GM10847 (cell line): ENCODE results near the gene COPS7A.

Experiments used
- POLR2A ChIP-seq: IDR thresholded peaks from 2 replicates; pipeline ENCODE4 v1.6.1; 2011; ENCODE audit not compliant: insufficient read length; ENCODE audit errors: extremely low read depth

Gene COPS7A

DNA sequence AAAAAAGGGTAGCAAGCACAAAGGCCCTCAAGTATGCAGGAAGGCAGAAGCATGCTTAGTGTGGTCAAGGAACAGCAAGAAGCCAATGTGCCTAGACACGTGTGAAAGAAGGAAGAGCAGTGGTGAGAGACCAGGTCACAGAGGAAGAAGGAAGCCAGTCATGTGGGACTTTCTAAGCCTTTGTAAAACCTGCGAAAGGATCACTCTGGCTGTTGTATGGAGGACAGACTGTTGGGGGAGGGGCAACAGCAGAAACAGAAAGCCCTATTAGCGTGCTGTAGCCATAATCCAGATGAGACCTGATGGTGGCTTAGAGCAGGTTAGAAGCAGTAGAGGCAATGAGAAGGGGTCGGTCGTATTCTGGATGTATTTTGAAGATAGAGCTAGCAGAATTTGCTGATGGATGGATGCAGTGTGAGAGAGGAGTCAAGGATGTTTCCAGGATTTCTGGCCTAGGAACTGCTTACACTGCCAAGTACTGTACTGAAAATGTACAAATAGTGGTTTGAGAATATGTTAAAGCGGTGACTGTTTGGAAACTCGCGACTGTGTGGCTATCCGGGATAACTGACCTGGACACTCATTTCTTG lies 34.8 kb downstream of the COPS7A start:
- no peak for TF ChIP-seq POLR2A

DNA sequence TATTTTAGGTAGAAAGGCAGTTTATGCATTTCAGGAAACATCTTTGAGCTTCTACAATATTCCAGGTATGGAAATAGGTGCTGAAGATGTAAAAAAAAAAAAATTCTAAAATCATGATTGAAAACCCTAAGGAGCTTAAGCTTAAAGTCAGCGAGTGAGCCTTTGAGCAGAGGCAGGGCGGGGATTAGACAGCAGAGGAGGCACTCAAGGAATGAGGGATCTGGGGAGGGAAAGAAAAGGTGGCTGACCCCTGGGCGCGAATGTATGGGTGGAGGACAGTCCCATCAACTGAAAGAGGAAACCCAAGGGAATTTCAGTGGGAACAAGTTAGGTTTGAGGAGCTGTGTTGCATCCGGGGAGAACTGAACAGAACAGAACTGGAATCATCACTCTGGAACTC lies 35.9 kb downstream of the COPS7A start:
- no peak for TF ChIP-seq POLR2A

DNA sequence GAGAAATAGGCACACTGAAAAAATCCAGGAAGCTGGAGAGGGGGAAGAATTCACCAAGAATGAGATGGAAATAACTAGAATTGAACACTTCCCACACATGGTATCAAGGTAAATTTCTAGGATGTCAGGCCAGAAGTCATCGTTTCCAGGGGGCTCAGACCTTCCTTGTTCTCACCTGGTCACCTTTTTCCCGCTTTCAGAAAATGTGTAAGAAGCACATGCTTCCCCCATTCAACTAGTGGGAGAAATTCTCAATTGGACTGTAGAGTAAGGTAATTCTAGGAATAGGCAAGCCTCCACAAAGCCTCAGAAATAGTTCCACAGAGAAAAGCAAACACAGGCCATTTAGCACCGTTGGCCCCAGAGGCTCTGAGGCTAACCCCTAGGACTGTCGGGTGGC lies 39.5 kb downstream of the COPS7A start:
- TF ChIP-seq POLR2A = no peak

DNA sequence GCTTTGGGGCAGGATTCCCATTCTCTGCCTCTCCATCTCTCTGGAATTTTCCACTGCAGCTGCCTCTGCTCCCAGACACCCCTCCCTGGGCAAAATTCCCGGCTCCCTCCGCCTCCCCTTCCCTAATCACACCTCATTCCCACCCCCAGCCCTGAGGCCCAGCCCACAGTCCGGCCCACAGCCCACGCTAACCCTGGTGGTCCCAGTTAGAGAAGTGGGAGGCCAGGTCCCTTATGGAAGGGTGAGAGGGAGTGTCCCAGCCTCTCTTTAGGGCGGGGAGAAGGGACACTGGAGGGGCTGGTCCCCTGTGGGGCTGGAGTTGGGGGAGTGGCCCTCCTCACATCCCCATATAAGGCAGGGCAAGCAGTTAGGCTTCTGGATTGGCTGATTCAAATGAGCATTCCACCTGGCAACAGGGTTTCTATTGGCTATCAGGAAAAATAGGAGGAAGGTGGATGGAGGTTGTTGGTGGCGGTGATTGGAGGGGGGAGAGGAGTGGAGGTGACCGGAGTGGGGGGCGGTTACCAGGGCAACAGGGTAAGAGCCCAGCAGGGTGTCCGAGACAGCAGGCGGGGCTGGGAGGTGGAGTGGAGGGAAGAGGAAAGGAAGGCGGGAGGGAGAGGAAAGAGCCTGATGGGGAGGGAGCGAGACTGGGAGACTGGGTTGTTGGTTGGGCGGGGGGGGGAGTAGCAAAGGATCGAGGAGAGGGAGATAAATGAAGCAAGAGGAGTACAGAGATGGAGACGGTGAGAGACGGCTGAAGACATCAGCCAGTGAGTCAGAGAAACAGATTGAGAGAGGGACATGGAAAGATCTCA lies 40.4 kb downstream of the COPS7A start:
- TF ChIP-seq POLR2A = no peak

DNA sequence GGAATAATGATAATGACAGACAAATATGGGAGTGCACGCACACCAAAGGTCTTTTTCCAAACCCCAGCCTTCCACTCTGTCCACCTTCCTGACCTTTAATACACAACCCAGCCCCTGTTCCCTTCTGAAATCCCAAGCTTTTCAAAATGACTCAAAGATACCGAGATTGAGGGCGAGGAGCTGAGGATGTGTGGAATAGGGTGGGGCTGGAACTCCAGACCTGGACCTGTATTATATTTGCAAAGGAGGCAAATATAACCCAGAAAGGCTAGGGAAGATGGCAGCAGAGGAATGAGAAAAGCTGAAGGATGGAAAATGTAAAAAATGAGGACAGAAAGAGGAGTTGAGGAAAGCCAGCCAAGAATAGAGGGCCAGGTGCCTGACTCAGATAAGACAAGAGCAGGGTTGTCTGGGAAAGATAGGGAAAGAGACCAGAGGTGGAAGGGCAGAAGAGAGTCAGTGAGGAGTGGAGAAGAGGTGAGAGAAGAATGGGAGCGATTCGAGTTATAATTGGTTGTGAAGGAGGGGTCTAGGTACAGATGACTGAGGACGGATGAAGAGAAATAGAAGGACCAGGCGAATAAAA lies 41.3 kb downstream of the COPS7A start:
- TF ChIP-seq POLR2A = no peak

DNA sequence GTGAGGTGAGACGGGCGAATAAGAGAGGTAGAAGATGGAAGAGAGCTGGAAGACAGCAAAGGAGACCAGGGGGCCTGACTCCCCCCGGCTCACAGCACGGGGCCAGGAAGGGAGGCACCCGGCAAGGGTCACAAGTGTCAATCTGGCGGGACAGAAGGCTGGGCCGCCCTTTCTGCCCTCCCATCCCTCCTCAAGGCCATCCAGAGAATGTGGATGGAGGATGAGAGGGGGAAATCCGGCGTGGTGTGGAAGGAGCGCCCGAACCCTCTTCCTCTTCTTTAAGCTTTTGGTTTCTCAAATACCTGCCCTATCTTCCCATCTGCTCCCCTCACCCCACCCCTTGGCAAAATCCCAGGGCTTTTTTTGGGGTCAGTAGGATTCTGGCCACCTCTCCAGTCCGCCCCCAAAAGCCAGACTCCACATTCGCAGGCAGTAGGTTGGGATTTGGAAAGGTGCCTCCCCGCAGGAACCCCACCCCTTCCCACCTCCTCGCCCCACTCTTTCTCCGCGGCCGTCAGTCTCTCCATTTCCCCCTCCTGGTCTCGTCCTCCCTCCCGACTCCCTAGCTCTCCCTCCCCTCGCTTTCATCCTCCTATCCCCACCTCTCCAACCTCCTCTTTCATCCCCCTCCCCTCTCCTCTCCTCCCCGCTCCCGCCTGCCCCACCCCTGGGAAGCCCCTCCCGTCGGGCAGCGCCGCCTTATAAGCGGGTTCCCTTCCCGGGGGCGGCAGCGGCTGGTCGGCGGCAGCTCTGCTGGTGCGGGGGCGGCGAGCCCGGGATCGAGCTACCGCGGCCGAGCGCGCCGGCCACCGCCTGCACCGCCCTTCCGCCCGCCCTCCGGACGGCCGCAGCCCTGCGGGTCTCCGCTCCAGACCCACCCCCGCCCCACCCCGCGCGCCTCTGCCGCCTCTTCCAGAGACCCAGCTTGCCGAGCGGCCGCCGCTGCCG lies 42.1 kb downstream of the COPS7A start, which contains the start of gene PTMS:
PTMS (plus strand) TSS at position 730 of the 948 bp plus-strand sequence. CDS start 343 bp downstream, outside the sequence.
- TF ChIP-seq POLR2A = peak; percentile 66

DNA sequence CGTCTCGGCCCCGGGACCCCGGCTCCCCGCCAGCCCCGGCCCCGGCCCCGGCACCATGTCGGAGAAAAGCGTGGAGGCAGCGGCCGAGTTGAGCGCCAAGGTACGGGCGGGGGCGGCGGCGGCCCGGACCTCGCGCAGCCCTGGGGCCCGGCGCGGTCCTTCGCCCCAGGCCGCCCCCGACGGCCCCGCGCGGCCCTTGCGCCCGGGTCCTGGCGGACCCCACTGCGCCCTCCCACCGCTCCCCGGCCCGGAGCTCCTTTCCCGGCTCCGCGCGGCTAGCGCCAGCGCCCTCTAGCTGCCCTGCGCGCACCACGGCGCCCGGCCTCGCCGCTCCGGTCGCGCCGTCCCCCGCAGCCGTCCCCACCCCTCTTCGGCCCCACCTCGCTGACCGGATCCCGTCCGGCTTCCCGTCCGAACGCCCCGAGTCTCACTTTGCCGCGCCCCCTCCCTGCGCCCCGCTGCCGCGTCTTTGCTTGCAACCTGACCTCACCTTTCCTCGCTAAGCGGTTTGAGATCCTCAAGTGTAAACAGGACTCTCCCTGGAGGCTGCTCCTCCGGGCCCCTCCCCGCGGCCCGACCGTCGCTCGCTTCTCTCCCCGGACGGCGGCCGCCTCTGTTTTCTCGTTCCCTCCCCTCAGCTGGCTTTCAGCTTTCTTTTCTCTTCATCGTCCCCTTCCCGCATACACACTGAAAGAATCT lies 43.0 kb downstream of the COPS7A start:
- TF ChIP-seq POLR2A = no peak

DNA sequence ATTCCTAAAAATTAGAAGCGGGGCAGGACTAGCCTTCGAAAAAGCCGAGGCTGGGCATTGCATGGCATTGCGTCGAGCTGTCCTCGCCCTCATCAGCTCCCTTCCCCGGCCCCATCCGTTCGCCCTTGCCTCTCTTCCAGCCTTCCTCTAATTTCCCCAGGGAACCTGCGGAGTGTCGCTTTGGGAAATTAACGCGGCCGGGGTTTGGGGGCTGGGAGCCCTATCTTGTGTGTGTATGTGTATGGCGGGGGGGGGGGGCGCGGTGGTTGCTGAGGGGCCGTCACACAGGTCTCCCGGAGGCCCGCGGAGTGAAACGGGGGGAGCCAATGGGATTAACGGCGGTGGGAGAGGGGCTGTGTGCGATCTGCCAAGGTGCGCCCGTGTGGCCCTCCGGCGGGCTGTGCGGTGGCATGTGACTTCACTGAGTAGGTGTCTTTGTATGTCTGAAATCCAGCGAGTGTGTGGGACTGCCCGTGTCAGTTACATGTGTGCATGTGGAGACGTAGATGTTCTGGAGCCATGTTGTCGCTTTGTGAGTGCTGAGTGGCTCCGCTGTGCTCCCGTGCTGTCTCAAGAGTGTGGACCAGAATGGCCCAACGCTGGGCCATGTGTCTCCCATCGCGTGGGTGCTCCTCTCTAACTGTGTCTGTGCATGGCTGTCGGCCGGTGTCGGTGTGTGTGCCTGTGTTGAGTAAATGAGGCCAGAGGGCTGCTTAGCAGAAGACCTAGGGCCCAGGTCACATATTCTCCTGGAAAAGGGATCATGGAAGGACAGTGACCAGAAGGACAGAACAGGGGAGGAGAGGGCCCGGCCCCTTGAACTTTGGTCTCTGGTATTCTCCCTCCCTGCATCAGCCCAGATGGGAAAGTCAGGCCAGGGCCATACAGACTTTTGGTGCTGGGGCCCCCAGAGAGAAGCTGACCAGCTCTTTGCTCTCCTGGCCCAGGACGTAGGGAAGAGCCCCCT lies 43.8 kb downstream of the COPS7A start:
- no peak for TF ChIP-seq POLR2A

DNA sequence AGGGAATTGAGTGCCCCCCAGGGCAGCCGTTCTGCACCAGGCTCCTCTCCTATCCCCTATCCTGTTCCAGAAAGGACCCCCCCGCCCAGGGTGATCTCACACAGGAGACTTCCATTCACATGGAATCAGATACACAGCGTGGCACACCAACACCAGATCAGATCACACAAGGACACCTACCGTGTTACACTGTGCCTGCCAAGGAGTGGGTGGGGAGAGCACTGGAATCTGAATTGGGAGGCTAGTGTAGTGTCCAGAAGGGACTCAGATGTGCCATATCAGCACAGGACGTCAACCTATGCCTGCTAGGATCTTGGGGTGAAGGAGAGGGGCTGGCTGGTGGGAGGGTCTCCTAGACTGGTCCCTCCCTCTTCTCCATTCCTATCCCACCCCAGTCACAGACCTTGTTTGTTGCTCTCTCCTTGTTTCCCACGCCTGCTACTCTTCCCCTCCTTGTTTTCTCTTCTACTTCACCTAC lies 44.6 kb downstream of the COPS7A start:
- TF ChIP-seq POLR2A = no peak

DNA sequence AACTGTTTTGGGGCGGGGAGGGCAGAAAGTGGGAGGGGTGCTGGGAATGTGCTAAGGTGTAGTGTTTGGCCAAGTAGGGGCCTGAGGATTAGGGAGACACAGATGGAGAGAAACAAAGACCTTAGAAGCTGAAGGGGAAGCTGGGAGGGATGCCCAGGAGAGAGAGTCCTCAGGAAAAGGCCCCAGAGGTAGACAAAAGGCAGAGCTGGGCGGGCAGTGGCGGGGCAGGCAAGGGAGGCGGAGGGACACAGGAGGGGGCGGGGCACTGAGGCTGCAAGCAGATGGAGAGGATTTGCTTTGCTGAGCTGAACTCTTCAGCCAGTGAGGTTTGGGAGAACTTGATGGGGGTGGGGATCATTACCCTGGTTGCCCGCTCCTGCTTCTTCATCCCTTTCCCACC lies 45.1 kb downstream of the COPS7A start:
- TF ChIP-seq POLR2A = no peak

DNA sequence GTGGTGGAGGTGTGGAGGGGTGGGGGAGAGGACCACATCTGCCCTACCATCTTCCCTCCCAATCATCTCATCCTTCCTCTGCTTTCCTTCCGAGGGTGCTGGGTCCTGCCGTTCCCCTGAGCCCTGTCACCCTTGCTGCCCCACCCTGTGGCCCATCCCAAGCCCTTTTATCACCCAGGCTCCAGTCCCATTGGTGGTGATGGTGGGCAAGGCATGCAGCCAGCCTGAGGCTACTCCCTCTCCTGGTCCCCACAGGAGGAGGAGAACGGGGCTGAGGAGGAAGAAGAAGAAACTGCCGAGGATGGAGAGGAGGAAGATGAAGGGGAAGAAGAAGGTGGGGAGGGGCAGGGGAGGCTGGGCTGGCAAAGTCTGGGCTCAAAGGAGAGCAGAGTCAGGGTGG lies 45.8 kb downstream of the COPS7A start:
- no peak for TF ChIP-seq POLR2A

DNA sequence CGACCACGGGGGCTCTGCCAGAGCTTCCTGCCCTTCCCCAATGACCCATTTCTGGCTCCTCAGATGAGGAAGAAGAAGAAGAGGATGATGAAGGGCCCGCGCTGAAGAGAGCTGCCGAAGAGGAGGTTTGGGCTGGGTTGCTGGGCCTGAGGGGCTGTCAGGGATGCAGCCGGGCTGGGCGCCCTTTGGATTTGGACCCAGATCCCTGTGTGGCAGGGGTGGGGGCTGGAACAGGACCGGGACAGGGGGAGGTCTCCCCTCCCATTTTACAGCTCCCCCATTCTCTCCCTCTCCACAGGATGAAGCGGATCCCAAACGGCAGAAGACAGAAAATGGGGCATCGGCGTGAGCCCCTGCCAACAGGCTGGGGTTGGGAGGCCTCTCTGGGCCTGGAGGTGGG lies 46.2 kb downstream of the COPS7A start:
- no peak for TF ChIP-seq POLR2A

DNA sequence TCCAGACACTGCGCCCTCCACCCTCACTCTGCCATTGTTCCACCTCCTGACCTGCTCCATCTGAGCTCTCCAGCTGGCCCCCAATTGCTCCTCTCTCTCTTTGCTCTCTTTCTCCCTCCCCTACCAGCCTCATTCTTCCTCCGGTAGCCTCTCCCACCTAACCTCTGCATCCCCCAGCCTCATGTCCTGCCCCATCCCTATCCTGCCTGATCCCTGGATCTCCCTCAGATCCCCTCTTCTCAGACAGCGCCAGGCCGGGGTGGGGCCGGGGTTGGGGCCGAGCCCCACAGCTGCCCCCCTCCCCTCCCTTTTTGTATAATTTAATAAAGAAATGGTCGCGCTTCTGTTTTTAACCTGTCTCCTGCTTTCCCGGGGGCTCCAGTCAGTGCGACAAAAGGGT lies 46.8 kb downstream of the COPS7A start:
- no peak for TF ChIP-seq POLR2A
